Left lung (tissue), 10 donors: ENCODE measurements around the gene MORF4L2. TPM values are rescaled to one million over a fixed set of nuclear protein-coding genes. Genes with fewer than 3 reads are reported as not detected.

Experiments
- ATAC-seq: fragments of 200-7000 bp; cut with Tn5 transposase; one replicate; pipeline ENCODE4 v1.9.1; 2020; ENCODE audit warnings: moderate library complexity
- DNase-seq, 4 donors: peaks; one replicate each; pipeline ENCODE4 v3.0.0-alpha.2; 2013 to 2020
- H3K27ac ChIP-seq, 2 donors: fragments of 200-600 bp; sonication (generic) in 1 of 2; one replicate each; pipeline versions ENCODE4 v1.5.0 to v1.8.0; 2020 to 2021
- H3K27me3 ChIP-seq, 2 donors: fragments of 200-600 bp; sonication (generic) in 1 of 2; one replicate each; pipeline versions ENCODE4 v1.5.0 to v1.8.0; 2020 to 2021
- H3K36me3 ChIP-seq, 2 donors: fragments of 200-600 bp; sonication (generic) in 1 of 2; one replicate each; pipeline versions ENCODE4 v1.5.0 to v1.8.0; 2020 to 2021
- H3K4me1 ChIP-seq, 2 donors: fragments of 200-600 bp; one replicate each; pipeline ENCODE4 v1.8.0; 2021
- H3K4me3 ChIP-seq, 2 donors: fragments of 200-600 bp; sonication (generic) in 1 of 2; one replicate each; pipeline versions ENCODE4 v1.5.0 to v1.8.0; 2020 to 2021; ENCODE audit warnings: mild to moderate bottlenecking in 1 of 2
- H3K9me3 ChIP-seq, 2 donors: fragments of 200-600 bp; sonication (generic) in 1 of 2; one replicate each; pipeline versions ENCODE4 v1.5.0 to v1.8.0; 2020 to 2021
- intact Hi-C, 2 donors: fragments of 100-400 bp; cut with DNase I; formaldehyde crosslinking; loops; one replicate each; pipeline versions ENCODE4 v1.11.2 to v1.14.2; 2022
- polyA plus RNA-seq, 6 donors: library from polyadenylated mRNA; unstranded; fragments of 120-200 nt; gene quantifications; one replicate each; pipeline ENCODE4 v1.2.1, GENCODE V29; 2013; ENCODE audit not compliant: insufficient read length in 6 of 6
- total RNA-seq, 2 donors: library from RNA; stranded (reverse); fragmentation: NEBNext Ultra II Directional; extraction: Animal tissue kit (Norgen Biotek cat#: 25700); gene quantifications; one replicate each; pipeline ENCODE4 v1.2.1, GENCODE V29; 2021
- TF ChIP-seq, protein P1 (sequence below), 2 donors: fragments of 200-600 bp; sonication (generic) in 1 of 2; IDR thresholded peaks; one replicate each; pipeline versions ENCODE4 v1.5.0 to v1.8.0; 2021; ENCODE audit warnings: antibody characterized with exemption in 2 of 2
- donor health status: DM: no; HTN: yes; CAD: no.
- donor health status: DM: no; HTN: no; CAD: no.

MORF4L2 gene
- total and polyA plus RNA-seq, 8 donors = 274 to 340 (median 310) TPM

- Histone ChIP-seq H3K4me3 (peak overlapping the region; percentile 33 to 53), H3K27me3 (no peaks in the 10 kb centered on the region), H3K9me3 (no peaks in the 10 kb centered on the region), H3K36me3 (peaks cover 0 to 22% of the 10 kb centered on the region in 2 donors), H3K27ac (peak overlapping the region; percentile 94 to 96), H3K4me1 (peaks cover 0 to 5% of the 10 kb centered on the region in 2 donors)
- ATAC-seq = peak; percentile 51
- TF ChIP-seq, protein P1, sequence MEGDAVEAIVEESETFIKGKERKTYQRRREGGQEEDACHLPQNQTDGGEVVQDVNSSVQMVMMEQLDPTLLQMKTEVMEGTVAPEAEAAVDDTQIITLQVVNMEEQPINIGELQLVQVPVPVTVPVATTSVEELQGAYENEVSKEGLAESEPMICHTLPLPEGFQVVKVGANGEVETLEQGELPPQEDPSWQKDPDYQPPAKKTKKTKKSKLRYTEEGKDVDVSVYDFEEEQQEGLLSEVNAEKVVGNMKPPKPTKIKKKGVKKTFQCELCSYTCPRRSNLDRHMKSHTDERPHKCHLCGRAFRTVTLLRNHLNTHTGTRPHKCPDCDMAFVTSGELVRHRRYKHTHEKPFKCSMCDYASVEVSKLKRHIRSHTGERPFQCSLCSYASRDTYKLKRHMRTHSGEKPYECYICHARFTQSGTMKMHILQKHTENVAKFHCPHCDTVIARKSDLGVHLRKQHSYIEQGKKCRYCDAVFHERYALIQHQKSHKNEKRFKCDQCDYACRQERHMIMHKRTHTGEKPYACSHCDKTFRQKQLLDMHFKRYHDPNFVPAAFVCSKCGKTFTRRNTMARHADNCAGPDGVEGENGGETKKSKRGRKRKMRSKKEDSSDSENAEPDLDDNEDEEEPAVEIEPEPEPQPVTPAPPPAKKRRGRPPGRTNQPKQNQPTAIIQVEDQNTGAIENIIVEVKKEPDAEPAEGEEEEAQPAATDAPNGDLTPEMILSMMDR (IDR thresholded peaks at IDR 0.05) = peak in 1 of 2 donors; percentile 42
- intact Hi-C loops = loop anchor here in 1 of 2 donors (10.0 kb wide), 1 partner anchor 153 kb away; no protein-coding TSS in a partner anchor
- peak in 3 of 4 donors; percentile 73 to 84 (median 74) for DNase-seq
Observed at GRCh38 chrX:103687696-103688201, 1.2 kb upstream of the MORF4L2 start.

- TF ChIP-seq, protein P1 (IDR thresholded peaks at IDR 0.05) = peak in 1 of 2 donors; percentile 54
- Histone ChIP-seq H3K4me3 (peak overlapping the region; percentile 33 to 53), H3K27ac (peak overlapping the region; percentile 94 to 96), H3K27me3 (peaks cover 0 to 3% of the 10 kb centered on the region in 2 donors), H3K4me1 (peaks cover 0 to 9% of the 10 kb centered on the region in 2 donors), H3K9me3 (no peaks in the 10 kb centered on the region), H3K36me3 (peaks cover 0 to 28% of the 10 kb centered on the region in 2 donors)
- ATAC-seq (peak; percentile 88), DNase-seq (peak; percentile 89 to 94 (median 89))
- intact Hi-C loops = loop anchor here in 1 of 2 donors (10.0 kb wide), 1 partner anchor 152 kb away; no protein-coding TSS in a partner anchor
Observed at GRCh38 chrX:103687073-103687695, 685 bp upstream of the MORF4L2 start.

DNA sequence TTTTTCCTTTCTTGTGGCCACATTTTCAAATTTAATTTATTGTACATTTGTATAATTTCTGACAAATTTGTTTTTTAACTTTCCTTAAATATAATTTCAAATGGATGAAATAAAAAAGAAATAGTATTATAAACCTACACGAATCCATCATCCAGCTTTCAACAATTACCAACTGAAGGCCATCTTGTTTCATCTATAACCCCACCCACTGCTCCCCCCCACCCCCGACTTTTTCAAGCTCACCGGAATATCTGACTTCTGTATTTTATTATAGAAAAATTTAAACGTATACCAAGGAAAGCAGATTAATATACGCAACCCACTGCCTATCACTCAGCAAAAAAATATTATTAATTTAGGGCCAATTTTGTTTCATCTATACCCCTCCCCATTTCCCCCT is 1.1 kb downstream of the MORF4L2 start:
- Histone ChIP-seq H3K9me3 (no peaks in the 10 kb centered on the region), H3K27ac (peak overlapping the region in 1 of 2 donors; percentile 96), H3K4me1 (peaks cover 0 to 9% of the 10 kb centered on the region in 2 donors), H3K36me3 (peaks cover 0 to 36% of the 10 kb centered on the region in 2 donors), H3K4me3 (peak overlapping the region; percentile 34 to 53), H3K27me3 (peaks cover 0 to 3% of the 10 kb centered on the region in 2 donors)
- no peak for ATAC-seq
- no peak for DNase-seq
- intact Hi-C loops = loop anchor here in 1 of 2 donors (10.0 kb wide), 1 partner anchor 151 kb away; no protein-coding TSS in a partner anchor
- TF ChIP-seq, protein P1 (IDR thresholded peaks at IDR 0.05) = no peak

DNA sequence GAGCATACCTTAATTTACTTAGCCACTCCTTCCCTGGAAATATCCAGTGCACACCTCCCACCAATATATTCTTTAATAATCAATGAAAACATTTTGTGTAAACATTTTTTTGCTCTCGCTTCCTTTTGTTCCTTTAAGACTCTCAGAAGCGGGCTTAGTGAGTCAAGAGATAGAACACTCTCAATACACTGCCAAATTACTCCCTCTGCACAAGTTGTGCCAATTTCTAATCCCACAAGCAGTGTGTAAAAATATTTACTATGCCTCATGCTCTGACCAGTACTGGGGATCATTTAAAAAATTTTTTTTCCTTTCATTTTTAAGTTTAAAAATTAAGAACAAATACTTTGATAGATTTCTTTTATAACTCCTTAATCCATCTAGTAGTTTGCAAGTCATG is 5.1 kb downstream of the MORF4L2 start:
- TF ChIP-seq, protein P1 (IDR thresholded peaks at IDR 0.05) = no peak
- no peak for ATAC-seq
- Histone ChIP-seq H3K9me3 (no peaks in the 10 kb centered on the region), H3K4me1 (peaks cover 0 to 9% of the 10 kb centered on the region in 2 donors), H3K4me3 (no peak overlapping the region), H3K27ac (no peak overlapping the region), H3K36me3 (peaks cover 0 to 71% of the 10 kb centered on the region in 2 donors), H3K27me3 (peaks cover 0 to 3% of the 10 kb centered on the region in 2 donors)
- DNase-seq = no peak
- intact Hi-C loops = loop anchor here in 1 of 2 donors (10.0 kb wide), 1 partner anchor 147 kb away; no protein-coding TSS in a partner anchor
